HepG2 (cell line): Measurements from ENCODE around the gene RAB1B. TPM values are rescaled to one million over a fixed set of nuclear protein-coding genes. Genes with fewer than 3 reads are reported as not detected.

Experiments
- HMGA1 ChIP-seq: sonication (generic); formaldehyde crosslinking; conservative IDR thresholded peaks from 2 replicates; pipeline ENCODE4 v1.4.0; 2020; ENCODE audit warnings: missing genetic modification reagents
- LBX2 ChIP-seq: sonication (generic); formaldehyde crosslinking; IDR thresholded peaks from 2 replicates; pipeline ENCODE4 v1.5.0; 2020; ENCODE audit warnings: missing genetic modification reagents, mild to moderate bottlenecking, borderline replicate concordance
- NCOR1 ChIP-seq: fragments of 200-600 bp; sonication (generic); IDR thresholded peaks from 2 replicates; pipeline ENCODE4 v1.7.0; 2017; ENCODE audit warnings: antibody characterized with exemption, low read length, borderline replicate concordance
- PAWR ChIP-seq: sonication (generic); formaldehyde crosslinking; IDR thresholded peaks from 2 replicates; pipeline ENCODE4 v1.4.0; 2020; ENCODE audit warnings: missing genetic modification reagents, mild to moderate bottlenecking, borderline replicate concordance
- STAT5B ChIP-seq: sonication (generic); formaldehyde crosslinking; IDR thresholded peaks from 2 replicates; pipeline ENCODE4 v1.4.0; 2020; ENCODE audit warnings: missing genetic modification reagents
- TCF12 ChIP-seq, 2 experiments: fragments of 450-650 bp in 1 of 2; sonication (generic) in 1 of 2; formaldehyde crosslinking in 1 of 2; IDR thresholded peaks; 2 replicates each; pipeline versions ENCODE4 v1.6.1 to v1.8.0; 2017 to 2022; ENCODE audit warnings: antibody characterized with exemption in 1 of 2, mild to moderate bottlenecking in 1 of 2, missing genetic modification reagents in 1 of 2, moderate library complexity in 1 of 2
- ZFP62 ChIP-seq: sonication (generic); formaldehyde crosslinking; IDR thresholded peaks from 2 replicates; pipeline ENCODE4 v1.4.0; 2020; ENCODE audit warnings: missing genetic modification reagents
- ZNF10 ChIP-seq: sonication (generic); formaldehyde crosslinking; IDR thresholded peaks from 2 replicates; pipeline ENCODE4 v1.4.0; 2020; ENCODE audit warnings: mild to moderate bottlenecking, low read depth, missing genetic modification reagents, borderline replicate concordance
- ZNF564 ChIP-seq: sonication (generic); formaldehyde crosslinking; IDR thresholded peaks from 2 replicates; pipeline ENCODE4 v1.8.1; 2023; ENCODE audit warnings: mild to moderate bottlenecking, missing genetic modification reagents
- ZNF577 ChIP-seq: sonication (generic); formaldehyde crosslinking; IDR thresholded peaks from 2 replicates; pipeline ENCODE4 v1.4.0; 2020; ENCODE audit warnings: mild to moderate bottlenecking, low read depth, missing genetic modification reagents, borderline replicate concordance
- ZNF607 ChIP-seq: sonication (generic); formaldehyde crosslinking; IDR thresholded peaks from 2 replicates; pipeline ENCODE4 v1.5.1; 2020; ENCODE audit warnings: missing genetic modification reagents, mild to moderate bottlenecking, borderline replicate concordance
- ZNF800 ChIP-seq: sonication (generic); formaldehyde crosslinking; IDR thresholded peaks from 2 replicates; pipeline ENCODE4 v1.4.0; 2020; ENCODE audit warnings: missing genetic modification reagents
- polyA plus RNA-seq, 8 experiments: library from polyadenylated mRNA; depleted of rRNA in 3 of 8; stranded (reverse) in 7 of 8; unstranded in 1 of 8; fragments of >200 nt; fragmentation: Illumina TruSeq in 4 of 8; extraction: Trizol in 4 of 8; gene quantifications; 2 replicates each; pipeline versions ENCODE4 v1.2.1 to v1.2.3, GENCODE V29; 2011 to 2016; ENCODE audit warnings: low read depth in 4 of 8, missing spikeins in 1 of 8, mixed read lengths in 1 of 8; ENCODE audit not compliant: insufficient read depth in 1 of 8
- total RNA-seq, 5 experiments: library from RNA; depleted of rRNA; stranded (reverse); fragments of >200 nt; fragmentation: Illumina TruSeq; extraction: Trizol; gene quantifications; 2 replicates each; pipeline ENCODE4 v1.2.3, GENCODE V29; 2016; ENCODE audit warnings: low read depth in 1 of 5
- TF ChIP-seq, protein P1 (sequence below): sonication (generic); formaldehyde crosslinking; IDR thresholded peaks from 2 replicates; pipeline ENCODE4 v1.4.0; 2020; ENCODE audit warnings: missing genetic modification reagents
- TF ChIP-seq, protein P2 (sequence below): conservative IDR thresholded peaks from 2 replicates; pipeline ENCODE4 v1.6.1; 2018; ENCODE audit warnings: missing genetic modification reagents
- TF ChIP-seq, protein P3 (sequence below), 2 experiments: sonication (generic) in 1 of 2; formaldehyde crosslinking in 1 of 2; IDR thresholded peaks; 2 replicates each; pipeline versions ENCODE4 v1.4.0 to v1.6.1; 2018 to 2020; ENCODE audit warnings: missing genetic modification reagents in 2 of 2, borderline replicate concordance in 1 of 2, low read depth in 1 of 2, mild to moderate bottlenecking in 1 of 2, missing biosample characterization in 1 of 2

Gene RAB1B
- total and polyA plus RNA-seq, 2 of the 13 experiments (the other 11 are each of a cell fraction or from before 2014, with no cell fraction given): 77.9 to 87.9 TPM

DNA sequence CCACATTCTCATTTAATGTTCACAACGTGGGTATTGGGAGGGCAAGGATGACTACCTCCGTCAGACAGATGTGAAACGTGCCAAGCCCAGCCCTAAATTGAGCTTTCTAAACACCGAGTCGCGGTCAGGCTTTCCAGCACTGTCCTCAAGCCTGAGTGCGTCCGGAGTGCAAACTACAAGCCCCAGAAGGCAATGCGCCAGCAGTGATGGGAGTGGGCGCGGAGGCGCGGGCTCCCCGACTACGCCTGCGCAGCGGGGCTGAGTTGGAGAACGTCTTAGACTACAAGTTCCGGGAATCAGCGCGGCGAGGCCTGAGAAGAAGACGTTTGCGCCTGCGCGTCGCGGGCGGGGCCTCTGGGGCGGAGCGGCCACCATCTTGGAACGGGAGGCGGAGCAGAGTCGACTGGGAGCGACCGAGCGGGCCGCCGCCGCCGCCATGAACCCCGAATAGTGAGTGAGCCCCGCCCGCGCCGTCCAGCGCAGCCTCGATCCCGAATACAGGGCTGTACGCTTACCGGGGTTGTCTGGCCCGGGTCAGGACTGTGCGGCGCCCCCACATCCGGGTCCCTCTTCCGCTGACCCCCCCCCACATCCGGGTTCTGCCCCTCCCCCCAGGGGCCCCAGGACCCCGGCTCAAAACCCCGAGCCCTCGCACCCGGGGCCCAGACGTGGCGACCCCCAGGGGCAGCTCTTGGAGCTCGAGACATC lies at the start of gene RAB1B (continued):
- TF ChIP-seq, protein P1, sequence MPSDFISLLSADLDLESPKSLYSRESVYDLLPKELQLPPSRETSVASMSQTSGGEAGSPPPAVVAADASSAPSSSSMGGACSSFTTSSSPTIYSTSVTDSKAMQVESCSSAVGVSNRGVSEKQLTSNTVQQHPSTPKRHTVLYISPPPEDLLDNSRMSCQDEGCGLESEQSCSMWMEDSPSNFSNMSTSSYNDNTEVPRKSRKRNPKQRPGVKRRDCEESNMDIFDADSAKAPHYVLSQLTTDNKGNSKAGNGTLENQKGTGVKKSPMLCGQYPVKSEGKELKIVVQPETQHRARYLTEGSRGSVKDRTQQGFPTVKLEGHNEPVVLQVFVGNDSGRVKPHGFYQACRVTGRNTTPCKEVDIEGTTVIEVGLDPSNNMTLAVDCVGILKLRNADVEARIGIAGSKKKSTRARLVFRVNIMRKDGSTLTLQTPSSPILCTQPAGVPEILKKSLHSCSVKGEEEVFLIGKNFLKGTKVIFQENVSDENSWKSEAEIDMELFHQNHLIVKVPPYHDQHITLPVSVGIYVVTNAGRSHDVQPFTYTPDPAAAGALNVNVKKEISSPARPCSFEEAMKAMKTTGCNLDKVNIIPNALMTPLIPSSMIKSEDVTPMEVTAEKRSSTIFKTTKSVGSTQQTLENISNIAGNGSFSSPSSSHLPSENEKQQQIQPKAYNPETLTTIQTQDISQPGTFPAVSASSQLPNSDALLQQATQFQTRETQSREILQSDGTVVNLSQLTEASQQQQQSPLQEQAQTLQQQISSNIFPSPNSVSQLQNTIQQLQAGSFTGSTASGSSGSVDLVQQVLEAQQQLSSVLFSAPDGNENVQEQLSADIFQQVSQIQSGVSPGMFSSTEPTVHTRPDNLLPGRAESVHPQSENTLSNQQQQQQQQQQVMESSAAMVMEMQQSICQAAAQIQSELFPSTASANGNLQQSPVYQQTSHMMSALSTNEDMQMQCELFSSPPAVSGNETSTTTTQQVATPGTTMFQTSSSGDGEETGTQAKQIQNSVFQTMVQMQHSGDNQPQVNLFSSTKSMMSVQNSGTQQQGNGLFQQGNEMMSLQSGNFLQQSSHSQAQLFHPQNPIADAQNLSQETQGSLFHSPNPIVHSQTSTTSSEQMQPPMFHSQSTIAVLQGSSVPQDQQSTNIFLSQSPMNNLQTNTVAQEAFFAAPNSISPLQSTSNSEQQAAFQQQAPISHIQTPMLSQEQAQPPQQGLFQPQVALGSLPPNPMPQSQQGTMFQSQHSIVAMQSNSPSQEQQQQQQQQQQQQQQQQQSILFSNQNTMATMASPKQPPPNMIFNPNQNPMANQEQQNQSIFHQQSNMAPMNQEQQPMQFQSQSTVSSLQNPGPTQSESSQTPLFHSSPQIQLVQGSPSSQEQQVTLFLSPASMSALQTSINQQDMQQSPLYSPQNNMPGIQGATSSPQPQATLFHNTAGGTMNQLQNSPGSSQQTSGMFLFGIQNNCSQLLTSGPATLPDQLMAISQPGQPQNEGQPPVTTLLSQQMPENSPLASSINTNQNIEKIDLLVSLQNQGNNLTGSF (CRISPR knock-in tag): no peak
- TF ChIP-seq LBX2 (CRISPR knock-in tag) (no peak), ZFP62 (CRISPR knock-in tag) (no peak), ZNF10 (CRISPR knock-in tag) (no peak), STAT5B (CRISPR knock-in tag) (no peak), PAWR (CRISPR knock-in tag) (no peak), ZNF577 (CRISPR knock-in tag) (no peak), HMGA1 (CRISPR knock-in tag) (no peak), TCF12 (IDR thresholded peaks at IDR 0.05) (no peak), TCF12 (CRISPR knock-in tag; IDR thresholded peaks at IDR 0.05) (no peak), ZNF607 (CRISPR knock-in tag) (no peak), NCOR1 (no peak), ZNF564 (CRISPR knock-in tag) (0 out of 2 replicates have a peak, but pooled peaks have one; percentile 15), ZNF800 (CRISPR knock-in tag) (no peak)
- TF ChIP-seq, protein P2, sequence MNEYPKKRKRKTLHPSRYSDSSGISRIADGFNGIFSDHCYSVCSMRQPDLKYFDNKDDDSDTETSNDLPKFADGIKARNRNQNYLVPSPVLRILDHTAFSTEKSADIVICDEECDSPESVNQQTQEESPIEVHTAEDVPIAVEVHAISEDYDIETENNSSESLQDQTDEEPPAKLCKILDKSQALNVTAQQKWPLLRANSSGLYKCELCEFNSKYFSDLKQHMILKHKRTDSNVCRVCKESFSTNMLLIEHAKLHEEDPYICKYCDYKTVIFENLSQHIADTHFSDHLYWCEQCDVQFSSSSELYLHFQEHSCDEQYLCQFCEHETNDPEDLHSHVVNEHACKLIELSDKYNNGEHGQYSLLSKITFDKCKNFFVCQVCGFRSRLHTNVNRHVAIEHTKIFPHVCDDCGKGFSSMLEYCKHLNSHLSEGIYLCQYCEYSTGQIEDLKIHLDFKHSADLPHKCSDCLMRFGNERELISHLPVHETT: no peak
- TF ChIP-seq, protein P3, sequence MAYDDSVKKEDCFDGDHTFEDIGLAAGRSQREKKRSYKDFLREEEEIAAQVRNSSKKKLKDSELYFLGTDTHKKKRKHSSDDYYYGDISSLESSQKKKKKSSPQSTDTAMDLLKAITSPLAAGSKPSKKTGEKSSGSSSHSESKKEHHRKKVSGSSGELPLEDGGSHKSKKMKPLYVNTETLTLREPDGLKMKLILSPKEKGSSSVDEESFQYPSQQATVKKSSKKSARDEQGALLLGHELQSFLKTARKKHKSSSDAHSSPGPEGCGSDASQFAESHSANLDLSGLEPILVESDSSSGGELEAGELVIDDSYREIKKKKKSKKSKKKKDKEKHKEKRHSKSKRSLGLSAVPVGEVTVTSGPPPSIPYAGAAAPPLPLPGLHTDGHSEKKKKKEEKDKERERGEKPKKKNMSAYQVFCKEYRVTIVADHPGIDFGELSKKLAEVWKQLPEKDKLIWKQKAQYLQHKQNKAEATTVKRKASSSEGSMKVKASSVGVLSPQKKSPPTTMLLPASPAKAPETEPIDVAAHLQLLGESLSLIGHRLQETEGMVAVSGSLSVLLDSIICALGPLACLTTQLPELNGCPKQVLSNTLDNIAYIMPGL (CRISPR knock-in tag; IDR thresholded peaks at IDR 0.05; ENCODE audit: borderline replicate concordance in 1 of 2, low read depth in 1 of 2): no peak; a peak in 1 of 4 replicates
